ENCODE results near the gene CEP350.

- TF ChIP-seq EZH2 (IDR thresholded peaks at IDR 0.05; ENCODE audit: low read length, unreplicated experiment) (no peak), CTCF (conservative IDR thresholded peaks at IDR 0.05; ENCODE audit: low read depth, low read length) (no peak)
These were observed 130.3 kb downstream of the CEP350 start for GRCh38 chr1:180084867-180085266.

Data from PC-3 (cell line).